Loucy (cell line): ENCODE measurements around the gene REXO5.

Source experiments
- H2AFZ ChIP-seq: fragments of 200-600 bp; sonication (generic); 2 replicates; pipeline ENCODE4 v1.6.0; 2016; ENCODE audit warnings: antibody characterized with exemption, mild to moderate bottlenecking, low read length, moderate library complexity
- H3F3A ChIP-seq: fragments of 200-600 bp; 2 replicates; pipeline ENCODE4 v1.6.0; 2016; ENCODE audit warnings: antibody characterized with exemption, low read depth, mild to moderate bottlenecking
- H3K27me3 ChIP-seq: fragments of 200-600 bp; sonication (generic); 2 replicates; pipeline ENCODE4 v1.6.1; 2014; ENCODE audit warnings: low read length, mild to moderate bottlenecking; ENCODE audit not compliant: insufficient read depth, poor library complexity, severe bottlenecking
- H3K36me3 ChIP-seq: fragments of 200-600 bp; sonication (generic); 2 replicates; pipeline ENCODE4 v1.6.1; 2016; ENCODE audit warnings: low read length; ENCODE audit not compliant: insufficient read depth
- H3K4me1 ChIP-seq: fragments of 200-600 bp; sonication (generic); 2 replicates; pipeline ENCODE4 v1.5.1; 2014; ENCODE audit warnings: low read length, mild to moderate bottlenecking; ENCODE audit not compliant: insufficient read depth, poor library complexity, severe bottlenecking
- H3K4me2 ChIP-seq: fragments of 200-600 bp; sonication (generic); 2 replicates; pipeline ENCODE4 v1.6.0; 2014; ENCODE audit warnings: antibody characterized with exemption, low read length, low read depth, mild to moderate bottlenecking; ENCODE audit not compliant: poor library complexity, severe bottlenecking
- H3K4me3 ChIP-seq: fragments of 200-600 bp; sonication (generic); 2 replicates; pipeline ENCODE4 v1.5.1; 2014; ENCODE audit warnings: low read length, mild to moderate bottlenecking, mixed read lengths; ENCODE audit not compliant: poor library complexity, severe bottlenecking
- H3K79me2 ChIP-seq: fragments of 200-600 bp; sonication (generic); 2 replicates; pipeline ENCODE4 v1.6.1; 2014; ENCODE audit warnings: low read length; ENCODE audit not compliant: insufficient read depth
- H3K9ac ChIP-seq: fragments of 200-600 bp; sonication (generic); 2 replicates; pipeline ENCODE4 v1.6.0; 2014; ENCODE audit warnings: mild to moderate bottlenecking, low read depth, low read length, moderate library complexity; ENCODE audit not compliant: poor library complexity, severe bottlenecking
- H3K9me2 ChIP-seq: fragments of 200-600 bp; sonication (generic); replicated peaks from 2 replicates; pipeline ENCODE4 v1.6.1; 2016; ENCODE audit warnings: low read depth, low read length, mixed read lengths
- H3K9me3 ChIP-seq: fragments of 200-600 bp; sonication (generic); 2 replicates; pipeline ENCODE4 v1.6.1; 2014; ENCODE audit warnings: mild to moderate bottlenecking, antibody characterized with exemption, low read length, low read depth; ENCODE audit not compliant: insufficient read depth
- H4K20me1 ChIP-seq: fragments of 200-600 bp; sonication (generic); 2 replicates; pipeline ENCODE4 v1.6.0; 2014; ENCODE audit warnings: antibody characterized with exemption, low read length, mild to moderate bottlenecking; ENCODE audit not compliant: insufficient read depth, poor library complexity, severe bottlenecking
- EZH2phosphoT487 ChIP-seq: fragments of 200-600 bp; IDR thresholded peaks from 2 replicates; pipeline ENCODE4 v1.6.1; 2018; ENCODE audit warnings: antibody characterized with exemption, mild to moderate bottlenecking, moderate library complexity, borderline replicate concordance
- TF ChIP-seq, protein P1 (sequence below): fragments of 200-600 bp; sonication (generic); conservative IDR thresholded peaks from 2 replicates; pipeline ENCODE4 v1.5.1; 2014; ENCODE audit warnings: mild to moderate bottlenecking, antibody characterized with exemption, low read length

Gene REXO5

DNA sequence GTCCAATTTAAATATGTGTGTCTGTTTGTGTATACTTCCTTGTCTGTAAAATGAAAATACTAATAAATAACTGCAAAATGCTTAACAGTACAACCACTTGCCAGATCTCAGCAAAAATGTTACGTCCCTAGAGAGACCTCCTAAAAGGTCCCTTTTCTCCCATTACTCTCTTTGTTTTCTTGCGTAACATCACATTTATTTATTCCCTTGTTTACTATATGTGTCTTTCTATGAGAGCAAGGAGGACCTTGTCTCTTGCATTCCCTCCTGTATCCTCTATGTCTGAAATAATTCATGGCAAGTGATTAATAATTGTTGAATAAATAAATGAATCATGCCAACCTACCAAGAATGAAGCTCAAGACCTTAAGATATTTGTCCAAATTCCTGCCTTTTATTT lies 40.6 kb upstream of the REXO5 start:
- H3K79me2 ChIP-seq, result no peaks in the 10 kb centered on the region
- no peaks in the 10 kb centered on the region for H4K20me1 ChIP-seq
- H3K4me2 ChIP-seq, result no peak overlapping the region

DNA sequence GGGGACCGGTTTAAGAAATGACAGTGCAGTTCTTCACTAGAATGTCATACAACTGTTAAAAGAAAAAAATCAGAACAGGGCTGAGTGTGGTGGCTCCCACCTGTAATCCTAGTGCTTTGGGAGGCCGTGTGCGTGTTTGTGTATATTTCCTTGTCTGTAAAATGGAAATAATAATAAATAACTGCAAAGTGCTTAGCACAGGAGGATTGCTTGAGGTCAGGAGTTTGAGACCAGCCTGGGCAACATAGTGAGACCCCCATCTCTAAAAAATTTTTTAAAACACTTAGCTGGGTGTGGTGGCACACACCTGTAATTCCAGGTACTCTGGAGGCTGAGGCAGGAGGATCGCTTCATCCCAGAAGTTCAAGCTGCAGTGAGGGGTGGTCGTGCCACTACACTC lies 40.0 kb upstream of the REXO5 start:
- Histone ChIP-seq H3K4me3 (no peak overlapping the region), H3K79me2 (no peaks in the 10 kb centered on the region)

More for the DNA sequence above, 40.6 kb upstream of the REXO5 start:
- Histone ChIP-seq H3K27me3 (no peaks in the 10 kb centered on the region), H3K4me1 (peaks cover 6% of the 10 kb centered on the region), H3K9me2 (no peaks in the 10 kb centered on the region), H2AFZ (no peak overlapping the region), H3K9ac (no peak overlapping the region), H3K36me3 (no peaks in the 10 kb centered on the region), H3K9me3 (no peaks in the 10 kb centered on the region; the same call in 1 of the 2 replicates), H3K4me3 (no peak overlapping the region), H3F3A (no peaks in the 10 kb centered on the region)
- TF ChIP-seq, protein P1, sequence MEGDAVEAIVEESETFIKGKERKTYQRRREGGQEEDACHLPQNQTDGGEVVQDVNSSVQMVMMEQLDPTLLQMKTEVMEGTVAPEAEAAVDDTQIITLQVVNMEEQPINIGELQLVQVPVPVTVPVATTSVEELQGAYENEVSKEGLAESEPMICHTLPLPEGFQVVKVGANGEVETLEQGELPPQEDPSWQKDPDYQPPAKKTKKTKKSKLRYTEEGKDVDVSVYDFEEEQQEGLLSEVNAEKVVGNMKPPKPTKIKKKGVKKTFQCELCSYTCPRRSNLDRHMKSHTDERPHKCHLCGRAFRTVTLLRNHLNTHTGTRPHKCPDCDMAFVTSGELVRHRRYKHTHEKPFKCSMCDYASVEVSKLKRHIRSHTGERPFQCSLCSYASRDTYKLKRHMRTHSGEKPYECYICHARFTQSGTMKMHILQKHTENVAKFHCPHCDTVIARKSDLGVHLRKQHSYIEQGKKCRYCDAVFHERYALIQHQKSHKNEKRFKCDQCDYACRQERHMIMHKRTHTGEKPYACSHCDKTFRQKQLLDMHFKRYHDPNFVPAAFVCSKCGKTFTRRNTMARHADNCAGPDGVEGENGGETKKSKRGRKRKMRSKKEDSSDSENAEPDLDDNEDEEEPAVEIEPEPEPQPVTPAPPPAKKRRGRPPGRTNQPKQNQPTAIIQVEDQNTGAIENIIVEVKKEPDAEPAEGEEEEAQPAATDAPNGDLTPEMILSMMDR, result no peak
- TF ChIP-seq EZH2phosphoT487, result no peak

DNA sequence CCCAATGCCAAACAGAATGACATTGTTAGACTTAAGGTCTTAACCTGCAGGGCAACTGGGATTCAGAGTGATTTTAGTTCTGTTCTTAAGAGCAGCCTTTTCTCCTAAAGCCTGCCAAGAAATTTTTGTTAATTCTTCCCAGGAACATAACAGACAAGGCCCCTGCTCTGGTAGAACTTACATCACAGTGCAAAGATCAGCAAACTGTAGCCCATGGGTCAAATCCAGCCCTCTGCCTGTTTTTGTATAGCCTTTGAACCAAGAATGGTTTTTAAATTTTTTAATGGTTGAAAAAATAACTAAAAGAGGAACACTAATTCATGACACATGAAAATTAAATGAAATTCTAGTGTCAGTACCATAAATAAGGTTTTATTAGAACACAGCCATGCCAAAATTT lies 38.8 kb upstream of the REXO5 start:
- TF ChIP-seq, protein P1, result no peak
- TF ChIP-seq EZH2phosphoT487, result no peak
- Histone ChIP-seq H2AFZ (no peak overlapping the region), H3K36me3 (no peaks in the 10 kb centered on the region), H3F3A (no peaks in the 10 kb centered on the region), H3K9me2 (no peaks in the 10 kb centered on the region), H3K27me3 (no peaks in the 10 kb centered on the region), H3K4me2 (no peak overlapping the region), H3K9ac (no peak overlapping the region), H3K79me2 (no peaks in the 10 kb centered on the region), H3K4me3 (no peak overlapping the region), H3K4me1 (peaks cover 6% of the 10 kb centered on the region), H4K20me1 (no peaks in the 10 kb centered on the region), H3K9me3 (no peaks in the 10 kb centered on the region)

More for the DNA sequence above, 40.0 kb upstream of the REXO5 start:
- Histone ChIP-seq H3K9me3 (no peaks in the 10 kb centered on the region; the same call in 1 of the 2 replicates), H3K9me2 (no peaks in the 10 kb centered on the region), H3K4me1 (peaks cover 6% of the 10 kb centered on the region), H4K20me1 (no peaks in the 10 kb centered on the region), H2AFZ (no peak overlapping the region), H3F3A (no peaks in the 10 kb centered on the region), H3K36me3 (no peaks in the 10 kb centered on the region), H3K9ac (no peak overlapping the region), H3K4me2 (no peak overlapping the region), H3K27me3 (no peaks in the 10 kb centered on the region)
- TF ChIP-seq EZH2phosphoT487, result no peak
- TF ChIP-seq, protein P1, result no peak
